ENCODE measurements around the gene H1-8. TPM values are rescaled to one million over a fixed set of nuclear protein-coding genes. Genes with fewer than 3 reads are reported as not detected.

Gene H1-8
- total and polyA plus RNA-seq, 4 experiments from 2014 or later: not detected

GRCh38 chr3:129561619-129562248 lies 18.8 kb downstream of the H1-8 start:
- Mint-ChIP-seq H3K36me3 (peaks cover 2 to 5% of the 10 kb centered on the region in 2 donors), H3K9me3 (no peaks in the 10 kb centered on the region), H3K4me3 (no peak overlapping the region), H3K27me3 (peaks cover 0 to 1% of the 10 kb centered on the region in 2 donors), H3K27ac (no peak overlapping the region), H3K4me1 (peaks cover 2 to 13% (median 4%) of the 10 kb centered on the region in 4 donors)
- Histone ChIP-seq H3K27ac (ENCODE audit: low read depth, low read length) (no peak overlapping the region), H3K4me3 (ENCODE audit: low read length in 2 of 2) (no peak overlapping the region), H3K4me1 (ENCODE audit: insufficient read depth, low read length) (no peaks in the 10 kb centered on the region), H3K9me3 (ENCODE audit: control insufficient read depth in 1 of 2, low read length in 2 of 2) (no peaks in the 10 kb centered on the region), H3K27me3 (ENCODE audit: insufficient read depth, low read length) (no peaks in the 10 kb centered on the region), H3K36me3 (ENCODE audit: insufficient read depth, low read length) (no peaks in the 10 kb centered on the region)
- intact Hi-C loops (cut with micrococcal nuclease): no loop called here
- ChIA-PET CTCF (ENCODE audit: partially characterized antibody) (interaction anchor here (0.5 kb wide), 1 partner anchor 78 kb away, joined by 3 read pairs; no protein-coding TSS in a partner anchor), POLR2A (ENCODE audit: partially characterized antibody) (interaction anchor here (1.3 to 2.1 kb wide), 2 partner anchors 15 to 44 kb away, joined by 5 read pairs; no protein-coding TSS in a partner anchor)
- DNase-seq: no peak

- no peak overlapping the region for H3K27ac ChIP-seq (ENCODE audit: low read depth, low read length)
- ChIA-PET POLR2A (ENCODE audit: partially characterized antibody) (no interaction called here), CTCF (ENCODE audit: partially characterized antibody) (no interaction called here)
- Mint-ChIP-seq H3K4me3 (no peak overlapping the region), H3K36me3 (peaks cover 3 to 5% of the 10 kb centered on the region in 2 donors), H3K4me1 (peaks cover 2 to 12% (median 3%) of the 10 kb centered on the region in 4 donors), H3K27ac (peak overlapping the region in 1 of 7 donors; percentile 24), H3K27me3 (peaks cover 0 to 1% of the 10 kb centered on the region in 2 donors), H3K9me3 (no peaks in the 10 kb centered on the region)
- no peaks in the 10 kb centered on the region for H3K9me3 ChIP-seq (ENCODE audit: control insufficient read depth in 1 of 2, low read length in 2 of 2)
- no peaks in the 10 kb centered on the region for H3K27me3 ChIP-seq (ENCODE audit: insufficient read depth, low read length)
- no peaks in the 10 kb centered on the region for H3K36me3 ChIP-seq (ENCODE audit: insufficient read depth, low read length)
- DNase-seq: no peak
- intact Hi-C loops (cut with micrococcal nuclease): no loop called here
- no peaks in the 10 kb centered on the region for H3K4me1 ChIP-seq (ENCODE audit: insufficient read depth, low read length)
- H3K4me3 ChIP-seq (ENCODE audit: low read length in 2 of 2): no peak overlapping the region
Observed at GRCh38 chr3:129562803-129563202, 19.8 kb downstream of the H1-8 start.

DNA sequence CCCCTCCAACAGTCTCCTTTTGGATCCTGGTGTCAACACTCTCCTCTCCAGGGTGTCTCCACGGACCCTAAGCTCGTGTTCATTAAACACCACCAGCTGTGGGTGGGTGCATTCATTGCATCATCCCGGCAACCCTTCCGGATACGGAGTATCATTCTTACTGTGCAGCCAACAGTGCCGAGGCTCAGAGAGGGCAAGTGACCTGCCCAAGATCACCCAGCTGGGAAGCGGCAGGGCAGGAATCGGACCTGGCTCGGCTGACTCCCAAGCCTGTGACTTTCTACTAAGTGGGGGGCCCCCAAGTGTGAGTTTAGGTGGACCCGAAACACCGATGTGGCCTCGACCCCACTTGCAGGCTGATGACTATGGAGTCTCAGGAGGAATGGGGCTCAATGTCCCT lies 20.4 kb downstream of the H1-8 start:
- H3K36me3 Mint-ChIP-seq: peaks cover 3 to 5% of the 10 kb centered on the region in 2 donors
- no peak overlapping the region for H3K4me3 Mint-ChIP-seq
- H3K9me3 Mint-ChIP-seq: no peaks in the 10 kb centered on the region
- POLR2A ChIA-PET (ENCODE audit: partially characterized antibody): no interaction called here
- intact Hi-C loops (cut with micrococcal nuclease): no loop called here
- H3K4me3 ChIP-seq (ENCODE audit: low read length in 2 of 2): no peak overlapping the region
- H3K9me3 ChIP-seq (ENCODE audit: control insufficient read depth in 1 of 2, low read length in 2 of 2): no peaks in the 10 kb centered on the region
- CTCF ChIA-PET (ENCODE audit: partially characterized antibody): interaction anchor here (0.8 to 1.4 kb wide), 2 partner anchors 11 to 14 kb away, joined by 3 read pairs; no protein-coding TSS in a partner anchor
- DNase-seq: no peak
- no peak overlapping the region for H3K27ac ChIP-seq (ENCODE audit: low read depth, low read length)
- peaks cover 1 to 11% (median 2%) of the 10 kb centered on the region in 4 donors for H3K4me1 Mint-ChIP-seq
- H3K4me1 ChIP-seq (ENCODE audit: insufficient read depth, low read length): no peaks in the 10 kb centered on the region
- no peaks in the 10 kb centered on the region for H3K36me3 ChIP-seq (ENCODE audit: insufficient read depth, low read length)
- H3K27me3 ChIP-seq (ENCODE audit: insufficient read depth, low read length): no peaks in the 10 kb centered on the region
- no peak overlapping the region for H3K27ac Mint-ChIP-seq
- H3K27me3 Mint-ChIP-seq: peaks cover 0 to 1% of the 10 kb centered on the region in 2 donors

- H3K36me3 ChIP-seq (ENCODE audit: insufficient read depth, low read length): no peaks in the 10 kb centered on the region
- Mint-ChIP-seq H3K4me1 (peaks cover 2 to 14% (median 4%) of the 10 kb centered on the region in 4 donors), H3K36me3 (peaks cover 3 to 5% of the 10 kb centered on the region in 2 donors), H3K9me3 (no peaks in the 10 kb centered on the region), H3K27ac (peak overlapping the region in 1 of 7 donors; percentile 27), H3K4me3 (no peak overlapping the region), H3K27me3 (peaks cover 0 to 1% of the 10 kb centered on the region in 2 donors)
- H3K4me1 ChIP-seq (ENCODE audit: insufficient read depth, low read length): no peaks in the 10 kb centered on the region
- intact Hi-C loops (cut with micrococcal nuclease): no loop called here
- H3K27me3 ChIP-seq (ENCODE audit: insufficient read depth, low read length): no peaks in the 10 kb centered on the region
- ChIA-PET CTCF (ENCODE audit: partially characterized antibody) (interaction anchor here (0.8 to 1.4 kb wide), 2 partner anchors 12 to 13 kb away, joined by 3 read pairs; no protein-coding TSS in a partner anchor), POLR2A (ENCODE audit: partially characterized antibody) (interaction anchor here (4.4 kb wide), 1 partner anchor 13 kb away, joined by 24 read pairs; no protein-coding TSS in a partner anchor)
- H3K4me3 ChIP-seq (ENCODE audit: low read length in 2 of 2): no peak overlapping the region
- no peaks in the 10 kb centered on the region for H3K9me3 ChIP-seq (ENCODE audit: control insufficient read depth in 1 of 2, low read length in 2 of 2)
- no peak overlapping the region for H3K27ac ChIP-seq (ENCODE audit: low read depth, low read length)
- DNase-seq: no peak
Observed at GRCh38 chr3:129563850-129564535, 21.0 kb downstream of the H1-8 start.

DNA sequence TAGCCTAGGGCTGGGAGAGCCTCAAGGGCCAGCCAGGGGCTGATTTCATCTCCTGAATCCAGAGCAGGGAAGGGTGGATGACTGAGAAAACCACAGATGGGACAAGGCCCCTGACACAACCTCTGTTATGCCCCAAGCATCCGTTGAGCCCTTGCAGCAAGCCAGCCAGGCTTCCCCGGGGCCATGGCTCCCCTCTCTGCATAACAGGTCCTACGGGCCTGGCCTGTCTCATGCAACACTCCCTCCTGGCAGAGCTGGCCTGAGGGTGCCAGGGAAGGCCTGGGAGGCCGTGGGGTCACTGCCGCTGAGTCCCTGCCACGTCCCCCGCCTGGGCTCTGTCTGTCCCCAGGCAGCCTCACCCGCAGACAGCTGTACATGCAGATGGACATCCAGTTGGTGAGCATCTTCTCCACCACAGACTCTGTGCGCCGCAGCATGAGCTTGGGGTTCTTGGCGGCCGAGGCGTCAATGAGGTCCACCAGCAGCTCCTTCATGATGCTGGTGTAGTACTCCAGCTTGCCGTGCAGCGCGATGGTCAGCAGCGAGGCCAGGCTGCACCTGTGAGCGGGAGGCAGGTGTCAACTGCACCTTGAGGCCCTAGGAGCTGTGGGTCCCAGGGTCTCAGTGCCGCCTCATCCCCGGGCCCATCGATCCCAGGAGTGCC lies 22.1 kb downstream of the H1-8 start:
- peaks cover 4 to 5% of the 10 kb centered on the region in 2 donors for H3K36me3 Mint-ChIP-seq
- Histone ChIP-seq H3K36me3 (ENCODE audit: insufficient read depth, low read length) (no peaks in the 10 kb centered on the region), H3K4me1 (ENCODE audit: insufficient read depth, low read length) (no peaks in the 10 kb centered on the region), H3K4me3 (ENCODE audit: low read length in 2 of 2) (no peak overlapping the region), H3K9me3 (ENCODE audit: control insufficient read depth in 1 of 2, low read length in 2 of 2) (no peaks in the 10 kb centered on the region), H3K27ac (ENCODE audit: low read depth, low read length) (no peak overlapping the region), H3K27me3 (ENCODE audit: insufficient read depth, low read length) (no peaks in the 10 kb centered on the region)
- peak overlapping the region in 2 of 7 donors; percentile 37 to 62 for H3K27ac Mint-ChIP-seq
- H3K4me3 Mint-ChIP-seq: no peak overlapping the region
- DNase-seq: no peak
- no peaks in the 10 kb centered on the region for H3K9me3 Mint-ChIP-seq
- POLR2A ChIA-PET (ENCODE audit: partially characterized antibody): interaction anchor here (4.4 kb wide), 1 partner anchor 11 kb away, joined by 24 read pairs; no protein-coding TSS in a partner anchor
- CTCF ChIA-PET (ENCODE audit: partially characterized antibody): interaction anchor here (1.4 kb wide), 1 partner anchor 75 kb away, joined by 3 read pairs; no protein-coding TSS in a partner anchor
- H3K4me1 Mint-ChIP-seq: peaks cover 2 to 15% (median 6%) of the 10 kb centered on the region in 4 donors
- H3K27me3 Mint-ChIP-seq: peaks cover 0 to 1% of the 10 kb centered on the region in 2 donors
- intact Hi-C loops (cut with micrococcal nuclease): no loop called here

- POLR2A ChIA-PET (ENCODE audit: partially characterized antibody): interaction anchor here (0.6 to 4.4 kb wide), 3 partner anchors 11 to 41 kb away, joined by 3 to 24 read pairs (median 5); no protein-coding TSS in a partner anchor
- Mint-ChIP-seq H3K27me3 (no peaks in the 10 kb centered on the region), H3K36me3 (peaks cover under 1 to 4% of the 10 kb centered on the region in 2 donors), H3K4me3 (no peak overlapping the region), H3K9me3 (no peaks in the 10 kb centered on the region), H3K27ac (peak overlapping the region in 4 of 7 donors; percentile 19 to 74 (median 32)), H3K4me1 (peaks cover 0 to 10% (median 4%) of the 10 kb centered on the region in 4 donors)
- DNase-seq: no peak
- Histone ChIP-seq H3K36me3 (ENCODE audit: insufficient read depth, low read length) (no peaks in the 10 kb centered on the region), H3K4me3 (ENCODE audit: low read length in 2 of 2) (no peak overlapping the region), H3K9me3 (ENCODE audit: control insufficient read depth in 1 of 2, low read length in 2 of 2) (no peaks in the 10 kb centered on the region), H3K4me1 (ENCODE audit: insufficient read depth, low read length) (no peaks in the 10 kb centered on the region), H3K27me3 (ENCODE audit: insufficient read depth, low read length) (no peaks in the 10 kb centered on the region), H3K27ac (ENCODE audit: low read depth, low read length) (no peak overlapping the region)
- CTCF ChIA-PET (ENCODE audit: partially characterized antibody): interaction anchor here (1.0 to 1.4 kb wide), 2 partner anchors 71 to 76 kb away, joined by 3 read pairs; no protein-coding TSS in a partner anchor
- intact Hi-C loops (cut with micrococcal nuclease): no loop called here
Observed at GRCh38 chr3:129565902-129566301, 22.9 kb downstream of the H1-8 start.
